ENCODE data around the gene TNFRSF1B. TPM values are rescaled to one million over a fixed set of nuclear protein-coding genes. Genes with fewer than 3 reads are reported as not detected.

The TNFRSF1B gene
- total RNA-seq, 1 experiment from 2014 or later: 1.3 TPM

DNA sequence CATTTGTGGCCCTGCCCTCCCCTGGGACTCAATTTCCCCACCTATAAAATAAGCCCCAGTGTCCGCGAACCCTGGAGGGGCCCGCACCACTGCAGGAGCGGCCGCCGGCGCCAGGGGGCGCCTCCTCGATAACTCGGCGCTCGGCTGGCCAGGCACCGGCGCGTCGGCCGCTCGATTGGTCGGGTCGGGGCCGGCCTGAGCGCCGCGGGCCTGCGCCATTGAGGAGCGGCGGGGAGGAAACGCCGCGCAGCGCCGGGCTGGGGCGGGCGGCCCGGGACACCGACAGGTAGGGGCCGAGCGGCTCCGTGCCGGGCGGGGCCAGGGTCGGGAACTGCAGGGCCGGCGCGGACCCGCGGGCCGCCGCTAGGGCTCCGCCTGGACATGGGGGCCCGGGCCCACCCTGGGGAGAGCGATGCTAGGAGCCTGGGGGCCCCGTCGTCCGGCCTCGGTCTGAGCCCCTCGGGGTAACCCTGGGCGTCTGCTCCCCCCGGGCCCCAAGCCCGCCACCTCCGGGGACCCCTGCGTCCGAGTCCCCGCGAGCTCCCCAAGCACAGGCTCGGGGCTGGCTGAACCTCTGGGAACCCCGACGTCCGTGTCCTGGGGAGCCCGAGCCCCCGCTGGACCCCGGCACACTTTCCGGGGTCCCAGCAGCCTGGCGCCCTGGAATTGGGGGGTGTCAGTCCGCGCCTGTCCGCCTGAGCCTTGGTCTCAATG, 63.2 kb downstream of the TNFRSF1B start, which contains the start of gene VPS13D:
VPS13D (plus strand) TSS at position 196 of the 714 bp plus-strand sequence. CDS start 4,237 bp downstream, outside the sequence.
- DNase-seq: peak; percentile 82
- CTCF ChIA-PET: no interaction called here
- BruUV-seq (replicated peaks): no TSS peak
- Mint-ChIP-seq H3K27ac (ENCODE audit: unreplicated experiment) (no peak within 1 kb of the TSS), H3K9me3 (ENCODE audit: low read depth, unreplicated experiment) (no peaks in the 10 kb centered on the region), H3K4me1 (ENCODE audit: low read depth, unreplicated experiment) (no peaks in the 10 kb centered on the region), H3K27me3 (ENCODE audit: unreplicated experiment) (peaks cover 12% of the 10 kb centered on the region), H3K4me3 (ENCODE audit: low read depth, unreplicated experiment) (peak within 1 kb of the TSS; percentile 78), H3K36me3 (ENCODE audit: insufficient read depth, unreplicated experiment) (peaks cover 11% of the 10 kb centered on the region)
- TF ChIP-seq, protein P1, sequence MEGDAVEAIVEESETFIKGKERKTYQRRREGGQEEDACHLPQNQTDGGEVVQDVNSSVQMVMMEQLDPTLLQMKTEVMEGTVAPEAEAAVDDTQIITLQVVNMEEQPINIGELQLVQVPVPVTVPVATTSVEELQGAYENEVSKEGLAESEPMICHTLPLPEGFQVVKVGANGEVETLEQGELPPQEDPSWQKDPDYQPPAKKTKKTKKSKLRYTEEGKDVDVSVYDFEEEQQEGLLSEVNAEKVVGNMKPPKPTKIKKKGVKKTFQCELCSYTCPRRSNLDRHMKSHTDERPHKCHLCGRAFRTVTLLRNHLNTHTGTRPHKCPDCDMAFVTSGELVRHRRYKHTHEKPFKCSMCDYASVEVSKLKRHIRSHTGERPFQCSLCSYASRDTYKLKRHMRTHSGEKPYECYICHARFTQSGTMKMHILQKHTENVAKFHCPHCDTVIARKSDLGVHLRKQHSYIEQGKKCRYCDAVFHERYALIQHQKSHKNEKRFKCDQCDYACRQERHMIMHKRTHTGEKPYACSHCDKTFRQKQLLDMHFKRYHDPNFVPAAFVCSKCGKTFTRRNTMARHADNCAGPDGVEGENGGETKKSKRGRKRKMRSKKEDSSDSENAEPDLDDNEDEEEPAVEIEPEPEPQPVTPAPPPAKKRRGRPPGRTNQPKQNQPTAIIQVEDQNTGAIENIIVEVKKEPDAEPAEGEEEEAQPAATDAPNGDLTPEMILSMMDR (IDR thresholded peaks at IDR 0.05; ENCODE audit: unreplicated experiment): peak; percentile 81
- intact Hi-C loops (cut with micrococcal nuclease; ENCODE audit: unreplicated experiment): no loop called here

DNA sequence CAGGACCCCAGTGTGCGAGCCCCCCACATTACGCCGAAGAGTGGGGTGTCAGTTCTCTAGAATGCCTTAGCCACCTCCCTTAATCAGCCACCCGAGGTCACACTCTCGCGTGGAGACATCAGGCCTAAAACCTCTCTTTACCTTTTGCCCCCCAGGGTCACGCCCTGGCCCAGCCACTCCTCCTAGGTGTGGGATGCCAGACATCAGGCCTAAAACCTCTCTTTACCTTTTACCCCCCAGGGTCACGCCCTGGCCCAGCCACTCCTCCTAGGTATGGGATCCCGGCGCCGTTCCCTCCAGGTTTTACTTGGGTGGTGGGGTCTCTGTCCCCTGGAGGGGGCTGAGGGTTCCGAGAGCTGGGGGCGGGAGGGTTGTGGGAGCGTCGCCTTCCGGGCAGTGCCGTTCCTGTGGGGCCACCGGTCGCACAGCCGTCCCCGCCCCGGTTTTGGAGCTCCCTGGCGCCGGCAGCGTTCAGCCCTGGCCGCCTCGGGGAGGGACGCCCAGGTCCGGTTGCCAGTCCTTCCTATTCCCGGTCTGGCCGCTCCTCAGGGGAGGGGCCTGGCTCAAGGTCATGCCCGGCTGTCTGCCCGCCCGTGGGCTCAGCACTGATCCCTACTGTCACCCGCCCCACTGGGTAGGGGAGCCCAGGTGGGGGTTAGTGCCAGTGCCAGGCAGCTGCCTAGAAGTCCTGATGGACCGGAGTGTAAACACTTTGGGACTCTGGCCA, 63.9 kb downstream of the TNFRSF1B start:
- TF ChIP-seq, protein P1 (IDR thresholded peaks at IDR 0.05; ENCODE audit: unreplicated experiment): no peak
- H3K4me3 Mint-ChIP-seq (ENCODE audit: low read depth, unreplicated experiment): peak overlapping the region; percentile 78
- H3K4me1 Mint-ChIP-seq (ENCODE audit: low read depth, unreplicated experiment): no peaks in the 10 kb centered on the region
- H3K27ac Mint-ChIP-seq (ENCODE audit: unreplicated experiment): no peak overlapping the region
- no TSS peak for BruUV-seq (replicated peaks)
- peak; percentile 19 for DNase-seq
- peaks cover 12% of the 10 kb centered on the region for H3K27me3 Mint-ChIP-seq (ENCODE audit: unreplicated experiment)
- intact Hi-C loops (cut with micrococcal nuclease; ENCODE audit: unreplicated experiment): no loop called here
- H3K9me3 Mint-ChIP-seq (ENCODE audit: low read depth, unreplicated experiment): no peaks in the 10 kb centered on the region
- peaks cover 11% of the 10 kb centered on the region for H3K36me3 Mint-ChIP-seq (ENCODE audit: insufficient read depth, unreplicated experiment)
- CTCF ChIA-PET: no interaction called here

DNA sequence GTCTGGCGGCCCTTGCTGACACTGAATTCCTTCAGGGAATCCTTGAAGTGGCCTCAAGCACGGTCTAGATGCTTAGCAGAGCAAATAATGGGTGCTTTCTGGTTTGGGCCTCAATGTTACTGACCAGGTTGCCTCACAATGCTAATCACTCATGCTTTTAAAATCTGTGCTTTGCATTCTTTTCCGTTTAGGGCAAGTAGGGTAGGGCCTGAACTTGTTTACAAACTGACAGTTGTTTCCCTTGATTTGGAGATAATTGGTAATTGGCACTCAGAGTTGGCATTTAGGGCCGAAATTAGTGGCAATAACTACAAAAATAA, 64.4 kb downstream of the TNFRSF1B start:
- no peak for DNase-seq
- CTCF ChIA-PET: no interaction called here
- no TSS peak for BruUV-seq (replicated peaks)
- peak overlapping the region; percentile 78 for H3K4me3 Mint-ChIP-seq (ENCODE audit: low read depth, unreplicated experiment)
- TF ChIP-seq, protein P1 (IDR thresholded peaks at IDR 0.05; ENCODE audit: unreplicated experiment): no peak
- H3K27ac Mint-ChIP-seq (ENCODE audit: unreplicated experiment): no peak overlapping the region
- intact Hi-C loops (cut with micrococcal nuclease; ENCODE audit: unreplicated experiment): no loop called here
- H3K36me3 Mint-ChIP-seq (ENCODE audit: insufficient read depth, unreplicated experiment): peaks cover 11% of the 10 kb centered on the region
- H3K9me3 Mint-ChIP-seq (ENCODE audit: low read depth, unreplicated experiment): no peaks in the 10 kb centered on the region
- H3K27me3 Mint-ChIP-seq (ENCODE audit: unreplicated experiment): peaks cover 12% of the 10 kb centered on the region
- H3K4me1 Mint-ChIP-seq (ENCODE audit: low read depth, unreplicated experiment): no peaks in the 10 kb centered on the region

DNA sequence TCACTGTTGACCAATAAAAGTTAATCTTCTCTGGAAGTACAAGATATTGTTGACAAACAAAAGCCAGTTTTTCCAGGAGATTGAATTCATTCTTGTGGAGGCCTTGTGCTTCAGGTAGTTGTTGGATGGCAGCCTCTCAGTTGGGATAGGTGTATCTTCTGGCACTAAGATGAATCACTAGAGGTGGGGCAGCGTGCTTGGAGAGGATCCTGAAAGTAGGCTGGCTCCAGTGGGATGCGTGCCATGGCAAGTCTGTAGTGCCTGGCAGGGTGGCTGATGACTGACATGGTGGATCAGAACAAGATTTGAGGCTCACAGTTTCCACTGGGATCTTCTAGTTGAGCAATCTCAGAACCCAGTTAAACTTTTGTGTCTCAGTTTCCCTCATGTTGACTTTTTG, 65.4 kb downstream of the TNFRSF1B start:
- intact Hi-C loops (cut with micrococcal nuclease; ENCODE audit: unreplicated experiment): no loop called here
- BruUV-seq (replicated peaks): no TSS peak
- H3K36me3 Mint-ChIP-seq (ENCODE audit: insufficient read depth, unreplicated experiment): peaks cover 11% of the 10 kb centered on the region
- H3K27me3 Mint-ChIP-seq (ENCODE audit: unreplicated experiment): peaks cover 12% of the 10 kb centered on the region
- H3K27ac Mint-ChIP-seq (ENCODE audit: unreplicated experiment): no peak overlapping the region
- no peaks in the 10 kb centered on the region for H3K9me3 Mint-ChIP-seq (ENCODE audit: low read depth, unreplicated experiment)
- CTCF ChIA-PET: no interaction called here
- H3K4me1 Mint-ChIP-seq (ENCODE audit: low read depth, unreplicated experiment): no peaks in the 10 kb centered on the region
- H3K4me3 Mint-ChIP-seq (ENCODE audit: low read depth, unreplicated experiment): no peak overlapping the region
- DNase-seq: no peak
- TF ChIP-seq, protein P1 (IDR thresholded peaks at IDR 0.05; ENCODE audit: unreplicated experiment): no peak

All from Calu3 (cell line).